IMR-90 (cell line): Measurements from ENCODE around the gene DCLRE1A. TPM values are rescaled to one million over a fixed set of nuclear protein-coding genes. Genes with fewer than 3 reads are reported as not detected.

ENCODE experiments used
- ATAC-seq: fragments of 200-7000 bp; cut with Tn5 transposase; 2 replicates; pipeline ENCODE4 v1.9.1; 2020; ENCODE audit warnings: low read depth, mild to moderate bottlenecking, moderate library complexity
- BruUV-seq: library from RNA; stranded (reverse); fragments of 400-500 nt; replicated peaks from 2 replicates; lab custom pipeline; 2021; lab: Mats Ljungman, UMichigan
- CTCF ChIA-PET: fragments of 300-600 bp; formaldehyde crosslinking; extraction: SDS; loops from one replicate; lab custom pipeline; 2021; ENCODE audit warnings: antibody characterized with exemption; lab: Yijun Ruan, JAX
- POLR2A ChIA-PET: fragments of 300-600 bp; sonication (Branson Sonifier 250); formaldehyde crosslinking; loops from one replicate; lab custom pipeline; 2022; ENCODE audit warnings: antibody characterized with exemption; ENCODE audit not compliant: unreplicated experiment; lab: Charles Lee
- DNase-seq: peaks from one replicate; pipeline ENCODE4 v3.0.0; 2013
- H2AFZ ChIP-seq: replicated peaks from 2 replicates; pipeline ENCODE3; 2013; ENCODE audit warnings: low read length, mild to moderate bottlenecking; ENCODE audit not compliant: poor library complexity
- H2AK5ac ChIP-seq: 2 replicates; pipeline ENCODE4 v1.6.1; 2013; ENCODE audit warnings: low read depth, low read length, inconsistent platforms
- H2AK9ac ChIP-seq: replicated peaks from 2 replicates; pipeline ENCODE3; 2013; ENCODE audit warnings: mild to moderate bottlenecking, low read depth, low read length, moderate library complexity; ENCODE audit not compliant: poor library complexity
- H2BK120ac ChIP-seq: 2 replicates; pipeline ENCODE4 v1.6.1; 2013; ENCODE audit warnings: low read depth, low read length, inconsistent platforms
- H2BK15ac ChIP-seq: 3 replicates; pipeline ENCODE4 v1.6.1; 2013; ENCODE audit warnings: low read depth, low read length, inconsistent platforms
- H2BK20ac ChIP-seq: 2 replicates; pipeline ENCODE4 v1.6.1; 2013; ENCODE audit warnings: low read depth, mild to moderate bottlenecking, inconsistent platforms, low read length, moderate library complexity
- H2BK5ac ChIP-seq: 2 replicates; pipeline ENCODE4 v1.6.1; 2013; ENCODE audit warnings: mild to moderate bottlenecking, low read depth, low read length, inconsistent platforms; ENCODE audit not compliant: poor library complexity, severe bottlenecking
- H3K14ac ChIP-seq: replicated peaks from 2 replicates; pipeline ENCODE4 v1.6.1; 2013; ENCODE audit warnings: low read depth, low read length, inconsistent platforms
- H3K18ac ChIP-seq: 2 replicates; pipeline ENCODE4 v1.6.1; 2013; ENCODE audit warnings: low read depth, low read length, control low read depth
- H3K23ac ChIP-seq: 2 replicates; pipeline ENCODE4 v1.6.1; 2013; ENCODE audit warnings: low read depth, low read length, inconsistent platforms
- H3K27ac ChIP-seq: 2 replicates; pipeline ENCODE4 v1.5.1; 2013; ENCODE audit warnings: mild to moderate bottlenecking, control low read depth, low read length; ENCODE audit not compliant: insufficient read depth
- H3K27me3 ChIP-seq: 2 replicates; pipeline ENCODE4 v1.6.1; 2013; ENCODE audit warnings: low read length; ENCODE audit not compliant: control insufficient read depth, insufficient read depth
- H3K36me3 ChIP-seq: 2 replicates; pipeline ENCODE4 v1.6.1; 2013; ENCODE audit warnings: low read length, mixed read lengths; ENCODE audit not compliant: control insufficient read depth, insufficient read depth
- H3K4ac ChIP-seq: 2 replicates; pipeline ENCODE4 v1.6.1; 2013; ENCODE audit warnings: low read depth, low read length, inconsistent platforms
- H3K4me1 ChIP-seq: 2 replicates; pipeline ENCODE4 v1.6.1; 2013; ENCODE audit warnings: low read length, mixed read lengths; ENCODE audit not compliant: control insufficient read depth, insufficient read depth
- H3K4me2 ChIP-seq: 2 replicates; pipeline ENCODE4 v1.6.1; 2013; ENCODE audit warnings: low read depth, mild to moderate bottlenecking, control low read depth, low read length, moderate library complexity
- H3K4me3 ChIP-seq: 2 replicates; pipeline ENCODE4 v1.5.1; 2013; ENCODE audit warnings: low read depth, mild to moderate bottlenecking, control low read depth, low read length, moderate library complexity; ENCODE audit not compliant: insufficient read depth
- H3K56ac ChIP-seq: 2 replicates; pipeline ENCODE4 v1.6.1; 2013; ENCODE audit warnings: low read length, inconsistent platforms; ENCODE audit not compliant: insufficient read depth; ENCODE audit errors: extremely low read depth
- H3K79me1 ChIP-seq, 2 experiments: 2 replicates each; pipeline ENCODE4 v1.6.1; 2013; ENCODE audit warnings: low read length in 2 of 2, inconsistent platforms in 1 of 2, low read depth in 1 of 2
- H3K9ac ChIP-seq: 2 replicates; pipeline ENCODE4 v1.6.1; 2013; ENCODE audit warnings: low read depth, low read length, control low read depth
- H3K9me1 ChIP-seq: 2 replicates; pipeline ENCODE4 v1.6.1; 2013; ENCODE audit warnings: low read length, inconsistent platforms; ENCODE audit not compliant: insufficient read depth
- H3K9me3 ChIP-seq: 2 replicates; pipeline ENCODE4 v1.6.1; 2013; ENCODE audit warnings: low read length; ENCODE audit not compliant: control insufficient read depth, insufficient read depth
- H4K20me1 ChIP-seq: 2 replicates; pipeline ENCODE4 v1.6.1; 2013; ENCODE audit warnings: low read length, inconsistent platforms; ENCODE audit not compliant: insufficient read depth
- H4K5ac ChIP-seq: 2 replicates; pipeline ENCODE4 v1.6.1; 2013; ENCODE audit warnings: mild to moderate bottlenecking, low read depth, low read length, control low read depth
- H4K8ac ChIP-seq, 2 experiments: 2 replicates each; pipeline ENCODE4 v1.6.1; 2013; ENCODE audit warnings: low read depth in 2 of 2, low read length in 2 of 2, control low read depth in 1 of 2, inconsistent platforms in 1 of 2
- H4K91ac ChIP-seq: 2 replicates; pipeline ENCODE4 v1.6.1; 2013; ENCODE audit warnings: low read depth, low read length, inconsistent platforms; ENCODE audit not compliant: insufficient read depth
- BHLHE40 ChIP-seq: fragments of 150-350 bp; IDR thresholded peaks from 2 replicates; pipeline ENCODE4 v1.6.1; 2016; ENCODE audit warnings: mild to moderate bottlenecking, low read depth, low read length
- CEBPB ChIP-seq: IDR thresholded peaks from 2 replicates; pipeline ENCODE4 v1.6.1; 2012; ENCODE audit warnings: low read depth, low read length, improper control_type of control experiment
- CHD1 ChIP-seq: IDR thresholded peaks from 2 replicates; pipeline ENCODE4 v1.6.1; 2012; ENCODE audit warnings: low read depth, low read length, improper control_type of control experiment
- FOS ChIP-seq: fragments of 150-350 bp; IDR thresholded peaks from 2 replicates; pipeline ENCODE4 v1.6.1; 2016; ENCODE audit warnings: low read depth, low read length
- MAFK ChIP-seq: IDR thresholded peaks from 2 replicates; pipeline ENCODE4 v1.6.1; 2012; ENCODE audit warnings: low read depth, low read length, improper control_type of control experiment
- MAZ ChIP-seq: IDR thresholded peaks from 2 replicates; pipeline ENCODE4 v1.6.1; 2012; ENCODE audit warnings: low read depth, mild to moderate bottlenecking, low read length, improper control_type of control experiment, moderate library complexity, borderline replicate concordance
- MXI1 ChIP-seq: IDR thresholded peaks from 2 replicates; pipeline ENCODE4 v1.6.1; 2012; ENCODE audit warnings: low read depth, mild to moderate bottlenecking, low read length, moderate library complexity, borderline replicate concordance
- NFE2L2 ChIP-seq: fragments of 150-350 bp; IDR thresholded peaks from 2 replicates; pipeline ENCODE4 v1.6.1; 2016; ENCODE audit warnings: low read depth, mild to moderate bottlenecking, low read length
- POLR2A ChIP-seq: IDR thresholded peaks from 2 replicates; pipeline ENCODE4 v1.6.1; 2012; ENCODE audit warnings: mild to moderate bottlenecking, low read depth, low read length
- RAD21 ChIP-seq: IDR thresholded peaks from 2 replicates; pipeline ENCODE4 v1.6.1; 2012; ENCODE audit warnings: low read length, improper control_type of control experiment
- RCOR1 ChIP-seq: IDR thresholded peaks from 2 replicates; pipeline ENCODE4 v1.6.1; 2012; ENCODE audit warnings: mild to moderate bottlenecking, low read length, improper control_type of control experiment; ENCODE audit not compliant: insufficient replicate concordance
- RFX5 ChIP-seq: IDR thresholded peaks from 2 replicates; pipeline ENCODE4 v1.8.0; 2012; ENCODE audit warnings: low read depth, mild to moderate bottlenecking, low read length, moderate library complexity
- SMC3 ChIP-seq: fragments of 150-350 bp; IDR thresholded peaks from 2 replicates; pipeline ENCODE4 v1.6.1; 2016; ENCODE audit warnings: low read depth, mild to moderate bottlenecking, antibody characterized with exemption, low read length, moderate library complexity
- USF2 ChIP-seq: fragments of 150-350 bp; IDR thresholded peaks from 2 replicates; pipeline ENCODE4 v1.6.1; 2017; ENCODE audit warnings: mild to moderate bottlenecking, antibody characterized with exemption, low read length, low read depth
- WGBS, 2 experiments: methylation state at CpG; one replicate each; pipeline versions ENCODE4 v1.1.5 to v1.1.7; 2013; ENCODE audit warnings: missing lambda C conversion rate in 2 of 2; ENCODE audit not compliant: insufficient read length in 1 of 2; ENCODE audit errors: extremely low coverage in 2 of 2; 5-methylcytosine and 5-hydroxymethylcytosine counted together
- dilution Hi-C: fragments of 300-500 bp; cut with HindIII; formaldehyde crosslinking; loops from one replicate; pipeline ENCODE4 v1.14.3; 2018; ENCODE audit warnings: low sequenced_read_pairs; ENCODE audit not compliant: unreplicated experiment
- in situ Hi-C: fragments of 300-500 bp; cut with MboI; formaldehyde crosslinking; loops from 3 replicates; pipeline ENCODE4 v1.14.3; 2019; ENCODE audit warnings: low sequenced_read_pairs, inconsistent platforms, mixed read lengths
- intact Hi-C: fragments of 100-400 bp; cut with micrococcal nuclease; formaldehyde crosslinking; loops from 2 replicates; pipeline ENCODE4 v1.10.0; 2022
- polyA plus RNA-seq, 3 experiments: library from polyadenylated mRNA; depleted of rRNA; stranded (reverse); fragments of >200 nt; gene quantifications; 2 replicates each; pipeline ENCODE4 v1.2.3, GENCODE V29; 2012; ENCODE audit warnings: low replicate concordance in 1 of 3
- total RNA-seq: library from RNA; depleted of rRNA; stranded (reverse); fragments of >200 nt; gene quantifications from 2 replicates; pipeline ENCODE4 v1.2.3, GENCODE V29; 2012
- TF ChIP-seq, protein P1 (sequence below): fragments of 150-350 bp; IDR thresholded peaks from 2 replicates; pipeline ENCODE4 v1.6.1; 2016; ENCODE audit warnings: low read depth, mild to moderate bottlenecking, low read length, moderate library complexity, borderline replicate concordance
- TF ChIP-seq, protein P2 (sequence below): conservative IDR thresholded peaks from 2 replicates; pipeline ENCODE4 v1.5.1; 2012; ENCODE audit warnings: mild to moderate bottlenecking, low read depth, low read length, improper control_type of control experiment

The DCLRE1A gene
- total and polyA plus RNA-seq, 2 of the 4 experiments (the other 2 are of a cell fraction), result 3.1 to 6.3 TPM

DNA sequence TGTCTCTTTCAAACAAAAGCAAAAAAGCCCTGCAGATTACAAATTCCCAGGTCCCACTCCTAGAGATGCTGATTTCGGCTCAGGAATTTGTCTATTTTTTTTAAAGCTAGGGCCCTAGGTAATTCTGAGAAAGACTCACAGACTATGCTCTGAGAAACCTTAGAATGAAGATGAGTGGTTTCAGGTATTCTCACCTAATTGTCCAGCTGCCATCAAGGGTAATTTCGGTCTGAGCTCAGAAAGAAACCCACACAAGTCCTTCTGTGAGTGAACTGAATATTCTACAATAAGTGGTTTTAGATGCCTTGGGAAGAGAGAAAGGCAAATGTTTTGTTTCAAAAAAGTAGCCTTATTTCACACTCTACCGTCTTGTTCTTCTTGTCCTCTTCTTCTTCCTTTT lies 45.7 kb downstream of the DCLRE1A start:
- Histone ChIP-seq H3K23ac (no peak overlapping the region), H3K79me1 (no peaks in the 10 kb centered on the region), H3K4me1 (no peaks in the 10 kb centered on the region), H2AK5ac (no peak overlapping the region), H2BK5ac (no peak overlapping the region), H3K27me3 (peaks cover 21% of the 10 kb centered on the region), H3K14ac (no peak overlapping the region), H2BK120ac (no peak overlapping the region), H3K36me3 (no peaks in the 10 kb centered on the region), H3K4me3 (no peak overlapping the region), H3K56ac (no peak overlapping the region), H3K4ac (no peak overlapping the region), H3K18ac (no peak overlapping the region), H2AK9ac (no peak overlapping the region), H3K4me2 (no peak overlapping the region), H2BK15ac (no peak overlapping the region), H2BK20ac (no peak overlapping the region), H4K5ac (no peak overlapping the region), H4K91ac (no peak overlapping the region), H3K9ac (no peak overlapping the region), H3K9me3 (peaks cover 2% of the 10 kb centered on the region; the same call in 1 of the 2 replicates), H4K8ac (no peak overlapping the region), H2AFZ (no peak overlapping the region), H4K20me1 (no peaks in the 10 kb centered on the region), H3K27ac (no peak overlapping the region), H3K9me1 (no peaks in the 10 kb centered on the region)
- ATAC-seq, result no peak
- dilution Hi-C loops (no loop called here), in situ Hi-C loops (no loop called here), intact Hi-C loops (loop anchor here (10.0 kb wide), 1 partner anchor 1317 kb away; no protein-coding TSS in a partner anchor)
- TF ChIP-seq, protein P1, sequence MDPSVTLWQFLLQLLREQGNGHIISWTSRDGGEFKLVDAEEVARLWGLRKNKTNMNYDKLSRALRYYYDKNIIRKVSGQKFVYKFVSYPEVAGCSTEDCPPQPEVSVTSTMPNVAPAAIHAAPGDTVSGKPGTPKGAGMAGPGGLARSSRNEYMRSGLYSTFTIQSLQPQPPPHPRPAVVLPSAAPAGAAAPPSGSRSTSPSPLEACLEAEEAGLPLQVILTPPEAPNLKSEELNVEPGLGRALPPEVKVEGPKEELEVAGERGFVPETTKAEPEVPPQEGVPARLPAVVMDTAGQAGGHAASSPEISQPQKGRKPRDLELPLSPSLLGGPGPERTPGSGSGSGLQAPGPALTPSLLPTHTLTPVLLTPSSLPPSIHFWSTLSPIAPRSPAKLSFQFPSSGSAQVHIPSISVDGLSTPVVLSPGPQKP, result no peak
- TF ChIP-seq SMC3 (no peak), CEBPB (no peak), POLR2A (no peak), MXI1 (no peak), MAFK (no peak), CHD1 (no peak), RCOR1 (no peak), FOS (no peak), RFX5 (no peak), RAD21 (no peak), MAZ (no peak), NFE2L2 (no peak), BHLHE40 (no peak), USF2 (no peak)
- TF ChIP-seq, protein P2, sequence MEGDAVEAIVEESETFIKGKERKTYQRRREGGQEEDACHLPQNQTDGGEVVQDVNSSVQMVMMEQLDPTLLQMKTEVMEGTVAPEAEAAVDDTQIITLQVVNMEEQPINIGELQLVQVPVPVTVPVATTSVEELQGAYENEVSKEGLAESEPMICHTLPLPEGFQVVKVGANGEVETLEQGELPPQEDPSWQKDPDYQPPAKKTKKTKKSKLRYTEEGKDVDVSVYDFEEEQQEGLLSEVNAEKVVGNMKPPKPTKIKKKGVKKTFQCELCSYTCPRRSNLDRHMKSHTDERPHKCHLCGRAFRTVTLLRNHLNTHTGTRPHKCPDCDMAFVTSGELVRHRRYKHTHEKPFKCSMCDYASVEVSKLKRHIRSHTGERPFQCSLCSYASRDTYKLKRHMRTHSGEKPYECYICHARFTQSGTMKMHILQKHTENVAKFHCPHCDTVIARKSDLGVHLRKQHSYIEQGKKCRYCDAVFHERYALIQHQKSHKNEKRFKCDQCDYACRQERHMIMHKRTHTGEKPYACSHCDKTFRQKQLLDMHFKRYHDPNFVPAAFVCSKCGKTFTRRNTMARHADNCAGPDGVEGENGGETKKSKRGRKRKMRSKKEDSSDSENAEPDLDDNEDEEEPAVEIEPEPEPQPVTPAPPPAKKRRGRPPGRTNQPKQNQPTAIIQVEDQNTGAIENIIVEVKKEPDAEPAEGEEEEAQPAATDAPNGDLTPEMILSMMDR, result no peak
- ChIA-PET POLR2A (no interaction called here), CTCF (interaction anchor here (1.1 kb wide), 1 partner anchor 223 kb away, joined by 3 read pairs; no protein-coding TSS in a partner anchor)
- no CpG with 5 or more reads among the region's 3 CpGs for WGBS, 2 experiments
- DNase-seq, result no peak
- BruUV-seq, result no TSS peak
